Measurements from ENCODE around the gene SDCCAG8.

- TF ChIP-seq, protein P1, sequence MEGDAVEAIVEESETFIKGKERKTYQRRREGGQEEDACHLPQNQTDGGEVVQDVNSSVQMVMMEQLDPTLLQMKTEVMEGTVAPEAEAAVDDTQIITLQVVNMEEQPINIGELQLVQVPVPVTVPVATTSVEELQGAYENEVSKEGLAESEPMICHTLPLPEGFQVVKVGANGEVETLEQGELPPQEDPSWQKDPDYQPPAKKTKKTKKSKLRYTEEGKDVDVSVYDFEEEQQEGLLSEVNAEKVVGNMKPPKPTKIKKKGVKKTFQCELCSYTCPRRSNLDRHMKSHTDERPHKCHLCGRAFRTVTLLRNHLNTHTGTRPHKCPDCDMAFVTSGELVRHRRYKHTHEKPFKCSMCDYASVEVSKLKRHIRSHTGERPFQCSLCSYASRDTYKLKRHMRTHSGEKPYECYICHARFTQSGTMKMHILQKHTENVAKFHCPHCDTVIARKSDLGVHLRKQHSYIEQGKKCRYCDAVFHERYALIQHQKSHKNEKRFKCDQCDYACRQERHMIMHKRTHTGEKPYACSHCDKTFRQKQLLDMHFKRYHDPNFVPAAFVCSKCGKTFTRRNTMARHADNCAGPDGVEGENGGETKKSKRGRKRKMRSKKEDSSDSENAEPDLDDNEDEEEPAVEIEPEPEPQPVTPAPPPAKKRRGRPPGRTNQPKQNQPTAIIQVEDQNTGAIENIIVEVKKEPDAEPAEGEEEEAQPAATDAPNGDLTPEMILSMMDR (conservative IDR thresholded peaks at IDR 0.05; ENCODE audit: low read depth, low read length) = no peak
- no peak for TF ChIP-seq EZH2 (IDR thresholded peaks at IDR 0.05; ENCODE audit: low read length, unreplicated experiment)
Observed at GRCh38 chr1:243230914-243231313, 24.9 kb upstream of the SDCCAG8 start.
